ENCODE data around the gene IFT20.

Gene IFT20

DNA sequence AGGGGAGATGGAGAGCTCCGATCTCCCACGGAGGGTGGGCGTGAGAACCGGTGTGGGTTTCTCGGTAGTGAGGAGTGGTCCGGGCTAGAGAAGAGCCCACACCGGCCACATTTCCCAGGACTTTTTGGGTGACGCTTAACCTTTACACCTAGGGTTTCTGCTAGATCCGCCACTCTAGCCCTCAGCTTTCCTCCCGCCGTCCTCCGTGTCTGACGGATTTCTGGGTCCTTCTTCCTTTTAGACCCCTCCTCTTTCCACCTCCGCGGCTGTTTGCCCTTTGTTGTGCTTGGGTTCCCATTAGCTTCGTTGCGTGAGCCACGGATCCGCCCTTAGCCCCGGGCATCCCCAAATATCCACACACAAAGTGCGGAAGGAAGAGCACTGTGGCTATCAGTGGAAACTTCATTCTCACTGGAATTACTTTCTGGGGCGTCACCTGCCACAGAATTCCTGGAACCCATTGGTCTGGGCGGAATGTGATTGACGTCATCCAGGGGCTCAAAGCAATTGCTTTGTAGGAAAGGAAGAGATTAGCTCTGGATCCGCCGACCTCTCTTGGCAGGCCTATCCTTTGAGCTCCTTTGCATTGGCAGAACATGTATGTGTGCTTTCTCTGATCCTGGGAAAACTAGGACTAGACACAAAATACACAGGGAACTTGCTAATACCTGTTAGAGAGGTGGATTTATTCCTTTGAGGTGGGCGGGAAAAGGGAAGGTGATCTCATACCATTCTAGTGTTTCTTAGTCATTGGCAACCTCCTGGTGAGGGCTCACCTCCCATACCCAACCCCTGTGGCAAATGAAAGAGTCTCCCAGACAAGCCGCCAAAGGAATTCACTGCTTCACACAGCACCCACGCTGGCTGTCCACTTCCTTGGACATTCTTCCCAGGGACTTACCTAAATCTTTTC is 943 bp upstream of the IFT20 start (continued):
- TF ChIP-seq ATF2 (tag by site-specific recombination; IDR thresholded peaks at IDR 0.05; ENCODE audit: low read depth) (peak; percentile 98), KLF10 (tag by site-specific recombination; IDR thresholded peaks at IDR 0.05) (peak; percentile 55; the same call in 1 of the 2 replicates), SALL2 (tag by site-specific recombination; IDR thresholded peaks at IDR 0.05; ENCODE audit: borderline replicate concordance) (no peak), PATZ1 (tag by site-specific recombination; IDR thresholded peaks at IDR 0.05) (peak; percentile 34), ZNF16 (tag by site-specific recombination; IDR thresholded peaks at IDR 0.05; ENCODE audit: low read depth) (no peak), ZNF354C (tag by site-specific recombination; IDR thresholded peaks at IDR 0.05; ENCODE audit: borderline replicate concordance, low read depth) (no peak), ZNF366 (tag by site-specific recombination; conservative IDR thresholded peaks at IDR 0.05) (peak; percentile 85), ZNF777 (tag by site-specific recombination; IDR thresholded peaks at IDR 0.05; ENCODE audit: borderline replicate concordance) (peak; percentile 74; the same call in 1 of the 2 replicates), SP2 (tag by site-specific recombination; IDR thresholded peaks at IDR 0.05) (peak; percentile 68), PRDM10 (tag by site-specific recombination; IDR thresholded peaks at IDR 0.05) (peak; percentile 79), KLF1 (tag by site-specific recombination; IDR thresholded peaks at IDR 0.05) (peak; percentile 95)
- TF ChIP-seq, protein P1, sequence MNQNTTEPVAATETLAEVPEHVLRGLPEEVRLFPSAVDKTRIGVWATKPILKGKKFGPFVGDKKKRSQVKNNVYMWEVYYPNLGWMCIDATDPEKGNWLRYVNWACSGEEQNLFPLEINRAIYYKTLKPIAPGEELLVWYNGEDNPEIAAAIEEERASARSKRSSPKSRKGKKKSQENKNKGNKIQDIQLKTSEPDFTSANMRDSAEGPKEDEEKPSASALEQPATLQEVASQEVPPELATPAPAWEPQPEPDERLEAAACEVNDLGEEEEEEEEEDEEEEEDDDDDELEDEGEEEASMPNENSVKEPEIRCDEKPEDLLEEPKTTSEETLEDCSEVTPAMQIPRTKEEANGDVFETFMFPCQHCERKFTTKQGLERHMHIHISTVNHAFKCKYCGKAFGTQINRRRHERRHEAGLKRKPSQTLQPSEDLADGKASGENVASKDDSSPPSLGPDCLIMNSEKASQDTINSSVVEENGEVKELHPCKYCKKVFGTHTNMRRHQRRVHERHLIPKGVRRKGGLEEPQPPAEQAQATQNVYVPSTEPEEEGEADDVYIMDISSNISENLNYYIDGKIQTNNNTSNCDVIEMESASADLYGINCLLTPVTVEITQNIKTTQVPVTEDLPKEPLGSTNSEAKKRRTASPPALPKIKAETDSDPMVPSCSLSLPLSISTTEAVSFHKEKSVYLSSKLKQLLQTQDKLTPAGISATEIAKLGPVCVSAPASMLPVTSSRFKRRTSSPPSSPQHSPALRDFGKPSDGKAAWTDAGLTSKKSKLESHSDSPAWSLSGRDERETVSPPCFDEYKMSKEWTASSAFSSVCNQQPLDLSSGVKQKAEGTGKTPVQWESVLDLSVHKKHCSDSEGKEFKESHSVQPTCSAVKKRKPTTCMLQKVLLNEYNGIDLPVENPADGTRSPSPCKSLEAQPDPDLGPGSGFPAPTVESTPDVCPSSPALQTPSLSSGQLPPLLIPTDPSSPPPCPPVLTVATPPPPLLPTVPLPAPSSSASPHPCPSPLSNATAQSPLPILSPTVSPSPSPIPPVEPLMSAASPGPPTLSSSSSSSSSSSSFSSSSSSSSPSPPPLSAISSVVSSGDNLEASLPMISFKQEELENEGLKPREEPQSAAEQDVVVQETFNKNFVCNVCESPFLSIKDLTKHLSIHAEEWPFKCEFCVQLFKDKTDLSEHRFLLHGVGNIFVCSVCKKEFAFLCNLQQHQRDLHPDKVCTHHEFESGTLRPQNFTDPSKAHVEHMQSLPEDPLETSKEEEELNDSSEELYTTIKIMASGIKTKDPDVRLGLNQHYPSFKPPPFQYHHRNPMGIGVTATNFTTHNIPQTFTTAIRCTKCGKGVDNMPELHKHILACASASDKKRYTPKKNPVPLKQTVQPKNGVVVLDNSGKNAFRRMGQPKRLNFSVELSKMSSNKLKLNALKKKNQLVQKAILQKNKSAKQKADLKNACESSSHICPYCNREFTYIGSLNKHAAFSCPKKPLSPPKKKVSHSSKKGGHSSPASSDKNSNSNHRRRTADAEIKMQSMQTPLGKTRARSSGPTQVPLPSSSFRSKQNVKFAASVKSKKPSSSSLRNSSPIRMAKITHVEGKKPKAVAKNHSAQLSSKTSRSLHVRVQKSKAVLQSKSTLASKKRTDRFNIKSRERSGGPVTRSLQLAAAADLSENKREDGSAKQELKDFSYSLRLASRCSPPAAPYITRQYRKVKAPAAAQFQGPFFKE (tag by site-specific recombination; IDR thresholded peaks at IDR 0.05; ENCODE audit: borderline replicate concordance) = no peak

All from HEK293 (cell line).